Hepatocyte (in vitro differentiated cells): Measurements from ENCODE around the gene SLC4A8. TPM values are rescaled to one million over a fixed set of nuclear protein-coding genes. Genes with fewer than 3 reads are reported as not detected.

ENCODE experiments used
- DNase-seq: peaks from one replicate; pipeline ENCODE4 v3.0.0-alpha.2; 2016; ENCODE audit warnings: low spot score
- H2AFZ ChIP-seq: fragments of 200-600 bp; sonication (generic); 2 replicates; pipeline ENCODE4 v1.6.0; 2016; ENCODE audit warnings: antibody characterized with exemption, mild to moderate bottlenecking
- H3K27ac ChIP-seq: fragments of 200-600 bp; sonication (generic); 2 replicates; pipeline ENCODE4 v1.5.1; 2016; ENCODE audit warnings: mild to moderate bottlenecking
- H3K27me3 ChIP-seq: fragments of 200-600 bp; sonication (generic); 2 replicates; pipeline ENCODE4 v1.6.1; 2016
- H3K36me3 ChIP-seq: fragments of 200-600 bp; sonication (generic); replicated peaks from 2 replicates; pipeline ENCODE4 v1.5.1; 2016; ENCODE audit warnings: low read depth; ENCODE audit not compliant: insufficient read depth
- H3K4me1 ChIP-seq: fragments of 200-600 bp; sonication (generic); 2 replicates; pipeline ENCODE4 v1.5.1; 2016; ENCODE audit warnings: mild to moderate bottlenecking, moderate library complexity; ENCODE audit not compliant: insufficient read depth
- H3K4me2 ChIP-seq: fragments of 200-600 bp; sonication (generic); 2 replicates; pipeline ENCODE4 v1.6.0; 2016
- H3K4me3 ChIP-seq: fragments of 200-600 bp; sonication (generic); 2 replicates; pipeline ENCODE4 v1.5.1; 2016; ENCODE audit warnings: mild to moderate bottlenecking
- H3K79me2 ChIP-seq: fragments of 200-600 bp; sonication (generic); 2 replicates; pipeline ENCODE4 v1.6.0; 2017; ENCODE audit warnings: mild to moderate bottlenecking
- H3K9me2 ChIP-seq: fragments of 200-600 bp; sonication (generic); replicated peaks from 2 replicates; pipeline ENCODE4 v1.6.0; 2017; ENCODE audit warnings: mild to moderate bottlenecking; ENCODE audit not compliant: insufficient read depth
- H3K9me3 ChIP-seq: fragments of 200-600 bp; sonication (generic); 2 replicates; pipeline ENCODE4 v1.5.1; 2016; ENCODE audit warnings: low read depth, mild to moderate bottlenecking
- H4K20me1 ChIP-seq: fragments of 200-600 bp; sonication (generic); 2 replicates; pipeline ENCODE4 v1.6.0; 2016; ENCODE audit warnings: mild to moderate bottlenecking; ENCODE audit not compliant: insufficient read depth, poor library complexity, severe bottlenecking
- EZH2 ChIP-seq: fragments of 200-600 bp; sonication (generic); IDR thresholded peaks from 2 replicates; pipeline ENCODE4 v1.6.1; 2016; ENCODE audit warnings: antibody characterized with exemption, mild to moderate bottlenecking, borderline replicate concordance
- EZH2phosphoT487 ChIP-seq: fragments of 200-600 bp; sonication (generic); IDR thresholded peaks from one replicate; pipeline ENCODE4 v1.6.1; 2018; ENCODE audit warnings: antibody characterized with exemption, mild to moderate bottlenecking, low read depth, moderate library complexity; ENCODE audit not compliant: unreplicated experiment, severe bottlenecking
- WGBS: methylation state at CpG from one replicate; pipeline ENCODE4 v1.1.6; 2016; ENCODE audit warnings: low lambda C conversion rate; ENCODE audit errors: missing lambda C conversion rate; 5-methylcytosine and 5-hydroxymethylcytosine counted together
- polyA plus RNA-seq: library from polyadenylated mRNA; unstranded; fragments of >200 nt; fragmentation: Nextera tagmentation; extraction: Ambion mirVana; gene quantifications from 2 replicates; pipeline ENCODE4 v1.2.1, GENCODE V29; 2016
- total RNA-seq: library from RNA; depleted of rRNA; stranded (reverse); fragments of >200 nt; gene quantifications from 2 replicates; pipeline ENCODE4 v1.2.3, GENCODE V29; 2014
- TF ChIP-seq, protein P1 (sequence below): fragments of 200-600 bp; sonication (generic); IDR thresholded peaks from 2 replicates; pipeline ENCODE4 v1.5.1; 2016; ENCODE audit warnings: antibody characterized with exemption, mild to moderate bottlenecking; ENCODE audit not compliant: poor library complexity

The SLC4A8 gene
- total and polyA plus RNA-seq, 2 experiments from 2014 or later = 14.9 to 18.0 TPM

DNA sequence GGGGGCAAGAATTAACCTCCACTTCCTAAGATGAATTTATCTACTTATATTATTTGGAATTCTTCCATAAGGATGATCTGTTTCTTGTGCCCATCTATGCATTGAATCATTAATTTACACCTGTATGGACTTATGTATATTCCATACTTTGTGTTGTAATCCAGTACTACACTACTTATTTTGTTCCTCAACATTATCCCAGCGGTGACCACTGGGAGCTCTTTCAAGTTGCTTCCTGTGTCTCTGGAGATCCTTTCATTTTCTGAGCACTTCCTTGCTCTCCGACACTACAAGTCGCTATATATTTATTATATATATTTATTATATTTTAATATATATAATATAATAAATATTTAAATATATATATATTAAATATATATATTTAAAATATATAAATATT is 111.5 kb downstream of the SLC4A8 start:
- Histone ChIP-seq H3K4me1 (no peaks in the 10 kb centered on the region), H4K20me1 (no peaks in the 10 kb centered on the region), H3K27ac (no peak overlapping the region), H3K36me3 (no peaks in the 10 kb centered on the region), H3K4me3 (no peak overlapping the region), H3K27me3 (no peaks in the 10 kb centered on the region), H3K9me3 (no peaks in the 10 kb centered on the region), H3K79me2 (no peaks in the 10 kb centered on the region), H2AFZ (no peak overlapping the region), H3K4me2 (no peak overlapping the region), H3K9me2 (no peaks in the 10 kb centered on the region)
- TF ChIP-seq EZH2 (no peak), EZH2phosphoT487 (no peak)
- TF ChIP-seq, protein P1, sequence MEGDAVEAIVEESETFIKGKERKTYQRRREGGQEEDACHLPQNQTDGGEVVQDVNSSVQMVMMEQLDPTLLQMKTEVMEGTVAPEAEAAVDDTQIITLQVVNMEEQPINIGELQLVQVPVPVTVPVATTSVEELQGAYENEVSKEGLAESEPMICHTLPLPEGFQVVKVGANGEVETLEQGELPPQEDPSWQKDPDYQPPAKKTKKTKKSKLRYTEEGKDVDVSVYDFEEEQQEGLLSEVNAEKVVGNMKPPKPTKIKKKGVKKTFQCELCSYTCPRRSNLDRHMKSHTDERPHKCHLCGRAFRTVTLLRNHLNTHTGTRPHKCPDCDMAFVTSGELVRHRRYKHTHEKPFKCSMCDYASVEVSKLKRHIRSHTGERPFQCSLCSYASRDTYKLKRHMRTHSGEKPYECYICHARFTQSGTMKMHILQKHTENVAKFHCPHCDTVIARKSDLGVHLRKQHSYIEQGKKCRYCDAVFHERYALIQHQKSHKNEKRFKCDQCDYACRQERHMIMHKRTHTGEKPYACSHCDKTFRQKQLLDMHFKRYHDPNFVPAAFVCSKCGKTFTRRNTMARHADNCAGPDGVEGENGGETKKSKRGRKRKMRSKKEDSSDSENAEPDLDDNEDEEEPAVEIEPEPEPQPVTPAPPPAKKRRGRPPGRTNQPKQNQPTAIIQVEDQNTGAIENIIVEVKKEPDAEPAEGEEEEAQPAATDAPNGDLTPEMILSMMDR = no peak
- WGBS = 82% methylated on average over 3 of the region's 3 CpGs
- no peak for DNase-seq

DNA sequence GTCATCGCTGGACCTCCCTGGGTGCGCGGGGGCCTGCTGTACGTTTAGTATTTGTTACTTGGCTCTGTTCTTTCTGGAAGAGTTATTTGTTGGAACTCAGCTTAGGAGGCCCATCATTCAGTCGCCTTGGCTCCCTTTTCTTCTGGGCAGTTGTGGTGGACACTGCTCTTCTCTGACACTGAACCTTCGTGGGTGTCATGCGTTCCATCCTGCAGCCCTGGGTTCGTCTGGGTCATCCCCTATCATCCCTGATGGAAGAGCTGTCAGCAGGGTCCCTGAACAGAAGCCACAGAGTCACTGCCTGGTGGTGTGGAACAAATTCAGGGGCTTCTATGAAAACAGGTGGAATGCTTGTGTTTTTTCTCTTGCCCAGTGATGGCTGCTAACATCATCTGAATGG is 113.5 kb downstream of the SLC4A8 start:
- Histone ChIP-seq H3K9me2 (no peaks in the 10 kb centered on the region), H3K4me2 (no peak overlapping the region), H4K20me1 (no peaks in the 10 kb centered on the region), H3K36me3 (no peaks in the 10 kb centered on the region), H3K4me3 (no peak overlapping the region), H3K79me2 (no peaks in the 10 kb centered on the region), H3K9me3 (no peaks in the 10 kb centered on the region), H2AFZ (no peak overlapping the region), H3K27ac (no peak overlapping the region), H3K4me1 (no peaks in the 10 kb centered on the region), H3K27me3 (no peaks in the 10 kb centered on the region)
- no peak for DNase-seq
- TF ChIP-seq EZH2phosphoT487 (no peak), EZH2 (no peak)
- TF ChIP-seq, protein P1 = no peak
- WGBS = 90% methylated on average over 8 of the region's 8 CpGs

DNA sequence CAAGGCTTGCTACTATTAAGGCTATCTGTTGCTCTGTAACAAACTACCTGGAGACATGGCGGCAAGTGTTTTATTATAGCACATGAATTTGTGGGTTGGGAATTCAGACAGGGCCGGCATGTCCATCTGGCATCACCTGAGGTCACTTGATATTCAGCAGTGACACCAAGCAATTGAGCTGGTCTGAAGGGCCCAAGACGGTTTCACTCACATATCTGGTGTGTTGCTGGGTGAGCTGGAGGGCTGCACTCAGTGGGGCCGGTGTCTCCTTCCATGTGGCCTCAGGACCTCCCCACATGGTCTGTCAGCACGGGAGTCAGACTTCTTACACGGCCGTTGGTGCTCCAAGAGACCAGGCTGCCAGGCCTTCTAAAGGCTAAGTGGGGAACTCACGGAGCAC is 114.0 kb downstream of the SLC4A8 start:
- no peaks in the 10 kb centered on the region for H3K4me1 ChIP-seq
- H3K79me2 ChIP-seq = no peaks in the 10 kb centered on the region
- H3K36me3 ChIP-seq = no peaks in the 10 kb centered on the region
- no peaks in the 10 kb centered on the region for H3K9me3 ChIP-seq
- H3K27ac ChIP-seq = no peak overlapping the region
- no peaks in the 10 kb centered on the region for H3K9me2 ChIP-seq
- H3K27me3 ChIP-seq = no peaks in the 10 kb centered on the region
- no peaks in the 10 kb centered on the region for H4K20me1 ChIP-seq
- DNase-seq = no peak
- 80% methylated on average over 8 of the region's 8 CpGs for WGBS
- H2AFZ ChIP-seq = no peak overlapping the region
- no peak overlapping the region for H3K4me2 ChIP-seq
- H3K4me3 ChIP-seq = no peak overlapping the region
- no peak for TF ChIP-seq EZH2phosphoT487
- TF ChIP-seq EZH2 = no peak
- TF ChIP-seq, protein P1 = no peak

DNA sequence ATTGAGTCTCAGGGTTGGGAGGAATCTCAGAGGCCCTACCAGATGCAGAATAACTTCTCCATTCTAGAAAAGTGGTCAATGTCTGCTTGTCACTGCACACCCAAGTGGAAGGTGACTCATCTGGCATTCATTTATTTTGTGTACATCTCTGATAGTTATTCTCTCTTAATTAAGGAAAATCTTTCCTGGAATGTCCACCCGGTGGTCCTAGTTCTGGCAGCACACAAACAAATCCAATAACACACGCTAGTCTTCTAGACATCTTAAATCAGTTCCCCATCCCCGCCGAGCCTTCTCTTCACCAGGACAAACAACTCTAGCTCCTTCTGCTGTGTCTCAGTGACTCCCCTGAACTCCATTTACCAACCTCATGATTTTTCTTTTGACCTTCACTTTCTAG is 116.4 kb downstream of the SLC4A8 start:
- Histone ChIP-seq H4K20me1 (no peaks in the 10 kb centered on the region), H3K9me3 (no peaks in the 10 kb centered on the region), H3K36me3 (no peaks in the 10 kb centered on the region), H3K79me2 (no peaks in the 10 kb centered on the region), H3K4me3 (no peak overlapping the region), H2AFZ (no peak overlapping the region), H3K4me2 (no peak overlapping the region), H3K27ac (no peak overlapping the region), H3K9me2 (no peaks in the 10 kb centered on the region), H3K4me1 (no peaks in the 10 kb centered on the region), H3K27me3 (no peaks in the 10 kb centered on the region)
- 75% methylated on average over 4 of the region's 4 CpGs for WGBS
- no peak for DNase-seq
- TF ChIP-seq EZH2 (no peak), EZH2phosphoT487 (no peak)
- TF ChIP-seq, protein P1 = no peak
